Hindlimb muscle (tissue), 1 donor: ENCODE data around the gene SIL1. TPM values are rescaled to one million over a fixed set of nuclear protein-coding genes. Genes with fewer than 3 reads are reported as not detected.
"Not testable (repeated sequence)": the region's sequence is repeated elsewhere in the genome, so short reads cannot be mapped to it uniquely, and the experiment has no call there.

Experiments used
- DNase-seq: peaks from one replicate; pipeline ENCODE4 v3.0.0-alpha.2; 2013
- polyA plus RNA-seq: library from polyadenylated mRNA; unstranded; fragments of 120-200 nt; gene quantifications from one replicate; pipeline ENCODE4 v1.2.1, GENCODE V29; 2013; ENCODE audit not compliant: insufficient read length

SIL1 gene
- polyA plus RNA-seq, 1 donor: 27.9 TPM

DNA sequence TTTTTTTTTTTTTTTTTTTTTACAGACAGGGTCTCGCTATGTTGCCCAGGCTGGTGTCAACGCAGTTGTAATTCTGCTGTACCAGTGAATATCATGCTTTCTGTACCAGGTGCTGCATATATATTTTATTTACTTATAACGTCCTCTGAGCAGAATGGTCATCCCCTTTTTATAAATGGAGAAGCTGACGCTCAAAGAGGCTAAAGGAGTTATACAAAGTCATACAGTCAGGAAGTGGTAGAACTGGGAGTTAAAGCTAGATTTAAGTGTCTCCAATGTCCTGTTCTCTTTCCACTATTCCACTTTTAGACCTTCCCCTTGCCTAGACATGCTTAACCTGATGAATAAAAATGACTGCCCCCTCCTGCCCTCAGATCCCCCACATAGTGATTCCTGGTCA is 1.2 kb upstream of the SIL1 start:
- DNase-seq: no peak

DNA sequence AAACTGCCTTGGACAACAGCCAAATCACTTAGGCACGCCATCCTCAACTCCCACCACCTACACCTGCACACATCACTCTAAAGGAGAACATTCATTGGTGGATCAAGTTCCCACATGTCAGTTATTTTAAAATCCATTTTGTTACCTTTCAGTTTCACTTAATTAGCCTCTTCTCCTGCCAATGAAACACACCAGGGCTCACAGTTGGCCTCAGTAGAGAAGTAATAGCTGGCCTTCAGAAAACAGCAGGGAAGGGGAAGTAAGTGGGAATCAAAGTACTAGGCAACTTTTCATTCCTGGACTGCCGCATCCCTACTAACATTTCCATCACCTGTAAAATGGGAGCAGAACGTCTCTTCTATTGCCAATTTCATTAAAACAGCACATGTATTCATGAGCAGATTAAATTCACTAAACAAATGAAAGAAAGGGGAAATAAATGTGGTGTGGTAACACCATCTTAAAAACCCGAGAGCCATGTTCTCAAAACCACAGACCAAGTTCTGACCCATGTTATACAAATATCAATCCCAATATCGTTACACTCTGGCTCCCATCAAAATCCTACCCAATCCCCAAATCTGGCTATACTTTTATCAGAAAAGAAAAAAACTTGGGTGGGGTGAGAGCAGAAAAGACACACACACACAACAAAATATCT is 1.7 kb downstream of the SIL1 start:
- DNase-seq: no peak

DNA sequence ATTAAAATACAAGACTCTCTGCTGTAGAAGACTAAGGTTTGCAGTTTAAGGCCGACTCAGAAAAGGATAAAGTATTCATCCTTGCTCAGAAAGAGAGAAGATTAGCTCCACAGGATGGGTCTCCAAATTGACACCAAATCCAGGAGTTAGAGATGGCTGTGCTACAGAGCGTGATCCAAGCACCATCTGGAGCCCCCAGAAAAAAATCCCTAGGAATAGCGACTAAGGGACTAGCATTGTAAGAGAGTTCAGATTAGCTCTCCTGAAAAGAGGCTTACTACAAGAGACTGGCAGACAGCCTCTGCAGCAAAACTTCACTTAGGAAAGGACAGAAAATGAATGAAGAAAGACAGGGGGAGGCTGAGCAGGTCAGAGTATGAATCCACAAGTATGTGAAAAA is 3.7 kb downstream of the SIL1 start:
- no peak for DNase-seq

DNA sequence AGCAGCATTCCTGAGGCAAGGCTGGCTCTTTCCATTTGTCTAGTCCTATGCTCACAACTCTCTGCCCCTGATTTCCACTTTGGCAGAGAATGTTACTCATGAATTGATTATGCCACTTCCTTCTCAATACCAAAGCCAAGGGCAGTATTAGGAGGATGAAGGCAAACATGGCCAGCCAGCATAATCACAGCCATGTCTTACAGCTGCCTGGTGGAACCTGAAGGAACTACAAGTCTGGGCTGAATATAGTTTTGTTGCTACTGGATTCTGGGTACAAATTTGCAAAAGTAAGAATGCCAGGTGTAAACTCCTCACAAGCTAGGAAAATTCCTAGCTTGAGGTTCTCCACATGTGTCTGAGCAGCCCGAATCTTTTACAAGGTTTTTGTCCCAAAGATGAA is 4.2 kb downstream of the SIL1 start:
- no peak for DNase-seq

DNA sequence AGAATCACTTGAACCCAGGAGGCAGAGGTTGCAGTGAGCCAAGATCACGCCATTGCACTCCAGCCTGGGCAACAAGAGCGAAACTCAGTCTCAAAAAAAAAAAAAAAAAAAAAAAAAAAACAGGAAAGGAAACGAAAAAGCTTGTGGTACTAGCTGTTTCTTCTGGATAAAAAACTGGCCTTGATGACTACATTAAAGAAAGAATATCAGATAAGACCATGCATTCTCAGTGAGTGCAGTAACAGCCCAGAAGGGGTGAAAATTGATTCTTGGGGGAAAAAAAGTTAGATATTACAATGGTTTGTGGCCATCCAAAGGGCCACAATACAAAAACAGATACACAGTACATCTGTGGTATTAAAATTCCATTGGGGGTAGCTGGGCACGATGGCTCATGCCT is 5.3 kb downstream of the SIL1 start:
- not testable (repeated sequence) for DNase-seq

DNA sequence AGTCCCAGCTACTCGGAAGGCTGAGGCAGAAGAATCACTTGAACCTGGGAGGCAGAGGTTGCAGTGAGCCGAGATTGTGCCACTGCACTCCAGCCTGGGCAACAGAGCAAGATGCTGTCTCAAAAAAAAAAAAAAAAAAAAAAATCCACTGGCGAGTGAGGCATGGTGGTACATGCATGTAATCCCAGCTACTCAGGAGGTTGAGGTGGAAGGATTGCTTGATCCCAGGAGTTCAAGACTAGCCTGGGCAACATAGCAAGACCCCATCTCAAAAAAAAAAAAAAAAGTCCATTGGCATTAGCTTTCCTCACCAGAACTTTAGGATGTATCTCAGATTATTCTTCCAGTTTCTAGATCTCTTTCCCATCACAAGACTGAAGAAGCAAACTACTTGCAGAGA is 6.2 kb downstream of the SIL1 start:
- DNase-seq: not testable (repeated sequence)

DNA sequence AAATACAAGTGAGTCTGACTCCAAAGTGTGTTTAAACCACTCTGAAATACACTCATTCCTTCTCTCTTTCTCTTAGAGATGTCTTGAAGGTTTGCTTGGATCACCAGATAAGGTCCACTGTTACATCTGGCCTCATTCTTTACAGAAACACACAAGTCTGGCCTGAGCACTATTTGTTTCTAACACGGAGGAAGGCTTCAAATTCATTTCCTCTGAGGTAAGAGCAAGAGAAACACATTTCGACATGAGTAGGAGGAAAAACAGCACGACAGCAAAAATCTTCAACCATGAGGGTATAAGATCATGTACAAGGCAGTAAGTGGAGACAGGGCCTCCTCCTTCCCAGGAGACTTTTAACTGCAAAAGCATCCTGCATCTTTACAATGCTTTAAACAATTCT is 8.0 kb downstream of the SIL1 start:
- no peak for DNase-seq

DNA sequence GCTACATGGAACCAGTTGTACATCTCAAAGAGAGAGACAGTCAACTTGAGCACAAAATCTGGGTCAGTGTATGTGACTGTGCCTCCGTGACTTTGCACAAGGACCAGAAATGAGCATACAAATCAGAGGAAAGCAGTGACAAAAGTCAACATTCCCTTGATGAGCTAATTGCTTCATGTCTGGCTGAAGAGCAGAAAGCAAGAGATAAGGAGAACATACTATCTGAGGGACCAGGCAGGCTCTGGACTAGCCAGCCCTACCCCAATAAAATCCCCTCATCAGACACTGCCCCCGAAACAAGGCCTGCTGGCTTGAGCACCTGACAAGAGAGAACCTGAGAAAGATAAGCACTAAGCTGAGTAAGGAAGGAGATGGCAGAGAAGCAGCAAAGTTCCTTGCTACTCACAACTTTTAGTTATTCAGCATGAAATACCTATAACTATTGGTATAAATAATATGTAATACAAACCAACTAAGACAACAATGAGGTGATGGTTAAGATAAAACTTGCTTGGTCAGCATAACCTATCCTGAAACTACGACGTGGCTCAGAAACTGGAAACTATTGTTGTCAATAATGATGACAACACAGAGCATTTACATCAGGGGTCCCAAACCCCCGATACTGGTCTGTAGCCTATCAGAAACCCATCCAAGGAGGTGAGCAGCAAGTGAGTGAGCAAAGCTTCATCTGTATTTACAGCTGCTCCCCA is 9.5 kb downstream of the SIL1 start:
- no peak for DNase-seq

DNA sequence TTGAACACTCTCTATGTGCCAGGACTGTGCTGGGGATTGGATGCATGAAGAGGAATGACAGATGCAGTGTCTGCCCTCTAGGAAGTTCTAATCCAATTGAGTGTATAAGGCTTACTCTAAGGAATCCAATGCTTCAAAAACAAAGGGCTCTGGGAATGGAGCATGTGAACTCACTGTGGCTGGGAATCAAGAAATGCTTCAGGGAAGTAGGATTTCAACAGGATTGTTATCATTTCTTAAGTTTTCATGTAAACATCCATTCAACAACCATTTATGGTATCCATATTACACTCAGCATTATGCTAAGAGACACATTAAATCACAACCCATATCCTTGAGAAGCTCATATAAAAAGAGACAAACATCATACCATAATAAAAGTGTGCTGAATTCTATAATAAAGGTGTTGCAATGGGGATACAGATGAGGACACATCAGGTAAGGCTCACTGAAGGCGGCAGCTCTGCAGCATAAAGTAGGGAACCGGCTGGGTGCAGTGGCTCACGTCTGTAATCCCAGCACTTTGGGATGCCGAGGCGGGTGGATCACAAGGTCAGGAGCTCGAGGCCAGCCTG is 11.3 kb downstream of the SIL1 start:
- DNase-seq: no peak

DNA sequence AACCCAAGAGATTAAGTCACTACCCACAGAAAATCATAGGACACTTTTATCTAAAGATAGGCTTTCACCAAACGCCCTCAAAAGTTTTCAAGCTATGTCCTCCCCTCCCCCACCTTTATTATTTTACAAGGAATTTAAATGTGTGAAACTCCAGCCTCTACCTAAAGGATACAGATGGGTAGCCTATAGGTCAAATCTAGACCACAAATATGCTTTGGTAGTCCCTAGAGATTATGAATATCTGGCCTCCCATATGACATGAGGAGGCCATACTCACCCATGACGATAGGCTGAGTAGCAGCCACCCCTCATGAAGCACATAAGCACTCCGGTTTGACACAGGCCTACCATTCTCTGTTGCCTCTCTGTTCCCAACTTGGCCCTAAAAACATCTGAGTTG is 11.9 kb downstream of the SIL1 start:
- no peak for DNase-seq

DNA sequence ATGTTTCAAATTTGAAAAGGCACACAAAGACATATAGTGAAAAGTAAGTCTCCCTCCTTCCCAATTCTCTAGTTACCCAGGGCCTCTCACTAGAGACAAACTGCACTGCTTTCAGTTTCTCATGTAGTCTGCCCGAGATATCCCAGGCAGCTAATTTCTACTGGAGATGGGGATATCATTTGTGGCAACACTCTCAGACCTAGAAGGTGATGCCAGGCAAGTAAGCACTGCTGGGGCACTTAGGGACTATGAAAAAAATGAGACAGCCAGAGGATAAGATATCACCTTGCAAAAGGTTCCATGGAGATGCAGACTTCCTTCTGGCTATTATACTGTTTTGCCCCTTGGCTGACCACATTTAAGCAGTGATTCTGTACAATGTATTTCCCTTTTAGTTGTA is 12.6 kb downstream of the SIL1 start:
- DNase-seq: no peak

DNA sequence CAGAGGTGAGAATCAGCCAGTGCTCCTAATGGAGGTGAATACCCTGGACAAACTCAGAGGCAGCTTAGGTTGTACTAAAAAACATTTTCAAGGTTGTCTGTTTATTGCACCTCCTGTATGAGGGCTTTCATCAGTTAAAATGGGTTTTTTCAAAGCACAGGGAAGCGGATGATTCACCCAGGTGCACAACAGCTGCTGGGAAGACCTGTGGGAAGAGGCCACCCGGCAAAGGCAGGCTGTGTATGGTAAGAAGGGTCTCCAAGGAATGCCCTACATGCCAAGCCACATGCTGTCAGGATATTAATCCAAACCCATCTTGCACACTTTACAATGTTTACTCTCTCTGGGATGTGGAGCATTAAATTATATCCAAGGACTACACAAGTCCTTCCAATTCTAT is 14.7 kb downstream of the SIL1 start:
- no peak for DNase-seq

DNA sequence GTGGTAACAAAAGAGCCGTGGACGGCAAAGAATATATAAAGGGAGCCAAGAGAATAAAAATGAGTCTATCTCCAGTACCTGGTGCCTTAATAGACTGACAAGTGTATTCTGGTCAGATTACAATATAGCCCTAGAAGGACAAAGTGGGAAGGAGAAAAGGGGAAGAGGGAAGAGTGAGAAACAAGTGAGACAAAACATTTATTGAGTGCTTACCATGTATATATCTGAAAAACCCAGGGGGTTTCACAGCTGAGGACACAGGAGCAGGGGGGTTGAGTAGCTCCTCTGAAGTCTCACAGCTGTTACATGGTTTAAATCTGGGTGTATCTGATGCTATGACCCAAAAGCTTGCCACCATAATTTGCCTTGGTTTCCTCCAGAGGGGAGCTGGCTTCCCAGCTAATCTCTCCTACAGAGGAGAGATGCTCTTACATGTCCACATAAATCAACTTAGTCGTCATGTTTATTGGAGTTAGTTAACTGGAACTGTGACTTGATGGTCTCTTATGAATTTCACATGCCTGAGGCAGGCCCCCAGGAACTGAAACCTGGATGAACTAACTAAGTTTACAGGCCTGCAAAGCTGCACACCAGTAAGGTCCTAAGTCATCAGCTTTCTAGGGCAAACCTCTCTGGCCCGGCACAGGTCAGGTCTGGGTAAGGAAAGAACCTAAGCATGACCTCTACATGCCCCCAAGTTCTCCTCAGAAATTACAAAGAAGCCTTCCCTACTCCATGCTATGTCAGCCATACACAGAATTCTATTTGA is 15.5 kb downstream of the SIL1 start:
- no peak for DNase-seq

DNA sequence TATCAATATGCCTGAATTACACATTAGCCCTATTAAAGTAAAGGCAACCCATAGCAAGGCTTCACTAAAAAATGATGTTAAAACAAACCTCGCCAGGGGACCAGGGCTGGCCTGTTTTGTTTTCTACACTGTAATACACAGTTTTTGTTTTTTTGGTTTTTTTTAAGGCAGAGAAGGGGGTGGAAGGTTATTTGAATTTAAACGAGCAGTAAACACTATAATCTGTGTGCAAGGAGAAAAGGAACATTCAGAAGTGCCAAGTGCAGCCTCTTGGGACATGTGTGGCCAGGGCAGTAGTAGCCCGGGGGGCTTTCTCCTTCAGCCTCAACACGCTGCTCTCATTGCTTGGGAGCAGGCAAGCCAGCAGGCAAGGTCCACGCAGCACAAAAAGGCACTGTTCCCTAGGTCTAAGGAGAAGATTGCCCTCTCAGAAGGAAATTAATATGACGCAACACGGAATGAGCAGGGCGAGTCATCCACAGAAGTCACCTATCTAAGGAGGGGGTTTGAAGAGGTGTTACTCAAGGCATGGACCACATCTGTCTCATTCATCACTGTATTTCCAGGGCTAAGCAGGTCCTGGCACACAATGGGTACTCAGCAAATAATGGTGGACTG is 16.2 kb downstream of the SIL1 start:
- DNase-seq: no peak

DNA sequence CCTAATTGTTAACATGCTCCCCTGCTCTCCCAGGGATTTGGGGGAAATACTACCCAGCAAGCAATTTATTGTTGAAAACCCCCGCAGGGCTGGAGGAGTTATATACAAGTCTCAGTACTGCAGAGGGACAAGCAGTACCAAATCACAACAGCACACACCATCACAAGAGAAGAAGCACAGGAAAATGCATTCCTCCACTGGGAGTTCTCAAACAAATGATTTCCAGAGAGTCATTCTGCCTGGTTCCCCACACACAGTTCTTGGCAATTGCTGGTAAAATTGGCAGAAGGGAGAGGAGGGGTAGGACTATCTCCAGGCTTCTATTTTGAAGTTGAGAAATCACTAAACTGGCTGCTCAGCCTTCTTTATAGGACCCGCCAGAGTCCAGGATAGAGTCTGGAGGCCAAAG is 16.8 kb downstream of the SIL1 start:
- DNase-seq: no peak

DNA sequence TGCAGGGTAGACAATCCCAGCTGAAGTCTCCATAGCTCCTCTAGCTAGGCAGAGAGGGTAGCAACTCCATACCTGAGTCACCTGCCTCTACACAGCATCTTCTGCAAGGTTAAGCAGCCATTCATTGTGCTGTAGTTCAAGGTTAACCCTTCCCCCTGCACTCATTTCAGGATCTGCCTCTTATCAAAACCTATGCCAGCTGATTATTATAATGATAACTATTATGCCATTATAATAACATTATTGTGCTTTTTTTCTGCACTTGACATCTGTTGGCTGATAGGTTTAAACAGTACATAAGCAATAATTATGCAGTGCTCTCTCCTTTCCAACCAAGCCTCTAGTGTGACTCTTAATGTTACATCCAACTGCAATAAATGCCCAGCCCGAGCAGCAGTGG is 17.3 kb downstream of the SIL1 start:
- no peak for DNase-seq

DNA sequence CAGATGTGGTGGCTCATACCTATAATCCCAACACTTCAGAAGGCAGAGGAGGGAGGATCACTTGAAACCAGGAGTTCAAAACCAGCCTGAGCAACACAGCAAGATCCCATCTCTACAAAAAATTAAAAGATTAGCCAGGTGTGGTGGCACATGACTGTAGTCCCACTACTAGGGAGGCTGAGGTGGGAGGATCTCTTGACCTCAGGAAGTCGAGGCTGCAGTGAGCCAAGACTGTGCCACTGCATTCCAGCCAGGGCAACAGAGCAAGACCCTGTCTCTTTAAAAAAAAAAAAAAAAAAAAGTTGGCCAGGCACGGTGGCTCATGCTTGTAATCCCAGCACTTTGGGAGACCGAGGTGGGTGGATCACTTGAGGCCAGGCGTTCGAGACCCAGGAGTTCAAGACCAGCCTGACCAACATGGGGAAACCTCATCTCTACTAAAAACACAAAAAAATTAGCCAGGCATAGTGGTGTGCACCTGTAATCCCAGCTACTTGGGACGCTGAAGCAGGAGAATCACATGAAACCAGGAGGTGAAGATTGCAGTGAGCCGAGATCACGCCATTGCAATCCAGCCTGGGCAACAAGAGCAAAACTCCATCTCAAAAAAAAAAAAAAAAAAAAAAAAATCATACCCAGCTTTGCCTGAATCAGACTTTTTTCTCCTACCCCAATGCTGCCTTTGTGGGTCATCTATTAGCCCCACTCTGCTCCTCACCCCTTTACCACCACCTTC is 18.2 kb downstream of the SIL1 start:
- not testable (repeated sequence) for DNase-seq

DNA sequence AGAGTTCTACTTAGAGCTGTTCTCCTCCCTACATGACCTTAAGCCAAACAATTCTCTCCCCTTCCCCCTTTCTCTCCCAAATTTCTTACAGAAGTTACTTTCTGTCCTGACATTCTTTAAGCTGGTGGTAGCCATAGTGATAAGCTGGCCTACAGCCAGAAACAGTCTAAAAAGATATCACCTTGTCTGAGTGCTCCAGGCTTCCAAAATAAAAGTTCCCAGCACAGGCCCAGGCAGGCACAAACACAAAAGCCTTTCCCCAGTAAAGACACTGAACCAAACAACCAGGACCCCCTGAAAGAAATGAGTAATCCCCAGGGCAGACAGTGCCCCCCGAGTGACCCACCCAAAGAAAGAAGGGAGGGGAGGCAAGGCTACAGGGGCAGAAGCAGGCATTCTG is 19.2 kb downstream of the SIL1 start:
- no peak for DNase-seq

DNA sequence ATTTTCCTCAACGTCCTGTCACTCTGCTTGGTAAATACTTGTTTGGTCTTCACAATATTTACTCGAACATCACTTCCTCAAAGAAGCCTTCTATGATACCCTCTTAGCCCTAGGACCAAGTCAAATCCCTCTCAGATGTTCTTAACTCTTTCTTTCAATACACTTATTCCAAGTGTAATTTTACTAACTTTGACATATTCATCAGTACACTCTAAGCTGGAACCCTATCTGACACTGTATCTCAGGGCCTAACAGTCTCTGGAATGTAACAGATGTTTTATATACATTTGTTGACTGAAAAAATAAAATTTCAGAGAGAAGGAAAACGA is 19.6 kb downstream of the SIL1 start:
- no peak for DNase-seq

DNA sequence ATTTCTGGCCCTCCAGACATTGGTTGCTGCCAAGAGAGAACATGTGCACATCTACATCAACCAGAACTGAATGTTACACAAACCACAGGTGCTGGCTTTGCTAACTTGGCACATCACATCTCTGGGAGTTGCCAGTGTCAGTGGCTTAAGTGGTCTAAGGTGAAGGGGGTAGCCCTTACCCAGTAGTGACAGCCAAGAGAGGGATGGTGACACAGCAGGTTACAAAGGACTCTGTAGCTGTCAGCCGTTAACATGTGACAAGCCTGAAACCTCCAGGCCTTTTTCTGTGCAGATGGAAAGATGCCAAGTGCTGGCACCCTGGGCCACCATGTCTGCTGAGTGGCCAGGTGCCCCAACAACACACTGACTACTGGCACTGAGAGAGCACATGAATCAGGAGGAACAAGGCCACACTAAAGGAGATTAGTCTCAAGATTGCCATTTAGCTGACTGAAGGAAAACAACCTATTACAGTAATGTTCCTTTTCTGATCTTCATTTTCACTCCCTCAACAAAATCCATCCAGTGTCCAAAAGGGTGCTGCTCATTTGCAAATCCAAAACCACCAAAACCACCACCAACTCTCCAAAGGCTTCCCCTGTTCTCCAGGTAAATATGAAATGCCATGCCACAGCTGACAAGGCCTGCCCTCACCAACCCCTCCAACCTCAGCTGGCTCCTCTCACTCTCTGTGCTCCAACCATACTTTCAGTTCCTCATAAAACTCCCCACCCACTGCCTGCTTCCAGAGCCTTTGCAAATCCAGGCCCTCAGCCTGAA is 20.2 kb downstream of the SIL1 start:
- DNase-seq: no peak

DNA sequence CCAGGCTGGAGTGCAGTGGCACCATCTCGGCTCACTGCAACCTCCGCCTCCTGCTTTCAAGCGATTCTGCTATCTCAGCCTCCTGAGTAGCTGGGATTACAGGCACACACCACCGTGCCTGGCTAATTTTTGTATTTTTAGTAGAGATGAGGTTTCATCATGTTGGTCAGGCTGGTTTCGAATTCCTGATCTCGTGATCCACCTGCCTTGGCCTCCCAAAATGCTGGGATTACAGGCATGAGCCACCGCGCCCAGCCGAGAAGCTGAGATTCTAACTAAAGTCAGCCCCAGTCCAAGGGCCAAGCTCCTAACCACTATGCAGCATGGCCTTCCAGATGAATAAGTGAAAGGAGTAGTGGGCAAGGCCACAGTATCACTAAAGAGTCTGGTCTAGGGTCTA is 20.9 kb downstream of the SIL1 start:
- DNase-seq: not testable (repeated sequence)

DNA sequence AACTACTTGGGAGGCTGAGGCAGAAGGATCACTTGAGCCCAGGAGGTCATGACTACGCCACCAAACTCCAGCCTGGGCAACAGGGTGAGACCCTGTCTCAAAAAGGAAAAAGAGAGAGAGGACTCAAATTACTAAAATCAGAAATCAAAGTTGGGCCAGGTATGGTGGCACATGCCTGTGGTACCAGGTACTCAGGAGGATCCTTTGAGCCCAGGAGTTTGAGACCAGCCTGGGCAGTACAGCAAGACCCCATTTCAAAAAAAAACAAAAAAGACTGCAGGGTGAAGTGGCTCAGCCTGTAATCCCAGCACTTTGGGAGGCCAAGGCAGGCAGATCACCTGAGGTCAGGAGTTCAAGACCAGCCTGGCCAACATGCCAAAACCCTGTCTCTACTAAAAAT is 23.8 kb downstream of the SIL1 start:
- DNase-seq: not testable (repeated sequence)
